GM12892 (cell line): ENCODE results near the gene PIK3R5. TPM values are rescaled to one million over a fixed set of nuclear protein-coding genes. Genes with fewer than 3 reads are reported as not detected.

Experiments used
- DNase-seq: peaks from one replicate; pipeline ENCODE4 v3.0.0; 2011; ENCODE audit not compliant: insufficient read length
- FAIRE-seq: peaks from 2 replicates; lab custom pipeline; 2011; peaks lifted over from hg19 to GRCh38; lab: Jason Lieb, UNC
- POLR2A ChIP-seq: IDR thresholded peaks from 2 replicates; pipeline ENCODE4 v1.6.1; 2011; ENCODE audit warnings: low read depth, low read length, control low read depth
- POLR2AphosphoS5 ChIP-seq: IDR thresholded peaks from 2 replicates; pipeline ENCODE4 v1.6.1; 2011; ENCODE audit warnings: low read depth, low read length, control low read depth
- TAF1 ChIP-seq: IDR thresholded peaks from 2 replicates; pipeline ENCODE4 v1.6.1; 2011; ENCODE audit warnings: low read depth, mild to moderate bottlenecking, control low read depth, low read length, borderline replicate concordance
- polyA plus RNA-seq: library from polyadenylated mRNA; unstranded; fragments of >200 nt; gene quantifications from one replicate; pipeline ENCODE4 v1.2.1, GENCODE V29; 2012; ENCODE audit warnings: missing spikeins, inconsistent platforms; ENCODE audit not compliant: missing spikeins

Gene PIK3R5
- 45.2 TPM for polyA plus RNA-seq

- FAIRE-seq = peak; percentile 97
- peak; percentile 93 for DNase-seq
These were observed at the start of gene PIK3R5 for GRCh38 chr17:8965394-8966168. TSS of gene PIK3R5 (minus strand) at chr17:8965707. CDS start at chr17:8911494, 54,213 bp downstream.

GRCh38 chr17:9011001-9011400, 45.5 kb upstream of the PIK3R5 start:
- FAIRE-seq (no peak), DNase-seq (no peak)
- no peak for TF ChIP-seq POLR2AphosphoS5
- no peak for TF ChIP-seq TAF1
- no peak for TF ChIP-seq POLR2A

More at GRCh38 chr17:8965394-8966168, at the start of gene PIK3R5:
- TF ChIP-seq POLR2A (peak; percentile 70; the same call in 1 of the 2 replicates), POLR2AphosphoS5 (no peak; the same call in 1 of the 2 replicates), TAF1 (peak; percentile 51; the same call in 1 of the 2 replicates)

- FAIRE-seq (no peak), DNase-seq (no peak)
- TF ChIP-seq TAF1 (no peak), POLR2A (no peak)
These were observed 44.2 kb upstream of the PIK3R5 start for GRCh38 chr17:9009737-9010136.

GRCh38 chr17:9009096-9009495, 43.6 kb upstream of the PIK3R5 start:
- DNase-seq (no peak), FAIRE-seq (no peak)

GRCh38 chr17:9007052-9007714, 41.7 kb upstream of the PIK3R5 start:
- FAIRE-seq (no peak), DNase-seq (no peak)
- no peak for TF ChIP-seq POLR2A
- no peak for TF ChIP-seq TAF1
- no peak for TF ChIP-seq POLR2AphosphoS5

More at GRCh38 chr17:9009096-9009495, 43.6 kb upstream of the PIK3R5 start:
- TF ChIP-seq POLR2A (no peak), POLR2AphosphoS5 (no peak), TAF1 (no peak)

- FAIRE-seq = no peak
- no peak for DNase-seq
- TF ChIP-seq TAF1 (no peak), POLR2A (no peak)
These were observed 40.8 kb upstream of the PIK3R5 start for GRCh38 chr17:9006175-9006767.

GRCh38 chr17:9004961-9005285, 39.4 kb upstream of the PIK3R5 start:
- DNase-seq = no peak
- FAIRE-seq = no peak
- TF ChIP-seq TAF1 (no peak), POLR2A (no peak), POLR2AphosphoS5 (no peak)

GRCh38 chr17:9004132-9004960, 38.8 kb upstream of the PIK3R5 start:
- FAIRE-seq = no peak
- no peak for TF ChIP-seq POLR2A
- no peak for TF ChIP-seq POLR2AphosphoS5
- TF ChIP-seq TAF1 = no peak
- DNase-seq = peak; percentile 27

- no peak for FAIRE-seq
- no peak for TF ChIP-seq POLR2AphosphoS5
- TF ChIP-seq TAF1 = no peak
- no peak for TF ChIP-seq POLR2A
- peak; percentile 36 for DNase-seq
These were observed 38.0 kb upstream of the PIK3R5 start for GRCh38 chr17:9003355-9004131.
